B cell (primary cell): ENCODE results near the gene SPTAN1. TPM values are rescaled to one million over a fixed set of nuclear protein-coding genes. Genes with fewer than 3 reads are reported as not detected.

Experiments used
- ATAC-seq: fragments of 200-7000 bp; cut with Tn5 transposase; one replicate; pipeline ENCODE4 v1.10.0; 2021; ENCODE audit warnings: low read depth, mild to moderate bottlenecking, moderate number of reproducible peaks, moderate library complexity
- CTCF ChIA-PET: fragments of 350-600 bp; sonication (Branson Sonifier 250); formaldehyde crosslinking; loops from one replicate; lab custom pipeline; 2021; ENCODE audit warnings: antibody characterized with exemption, inconsistent platforms; lab: Charles Lee
- POLR2A ChIA-PET: fragments of 350-600 bp; sonication (Branson Sonifier 250); formaldehyde crosslinking; loops from one replicate; lab custom pipeline; 2021; ENCODE audit warnings: antibody characterized with exemption; lab: Charles Lee
- DNase-seq: peaks from one replicate; pipeline ENCODE4 v3.0.0; 2013
- H2AFZ ChIP-seq: 2 replicates; pipeline ENCODE4 v1.6.1; 2012; ENCODE audit warnings: mild to moderate bottlenecking, low read depth, low read length; ENCODE audit not compliant: insufficient read depth, poor library complexity, severe bottlenecking
- H3K27ac ChIP-seq, 2 donors: 1 replicate in 1 of 2; 2 replicates in 1 of 2; pipeline ENCODE4 v1.5.1; 2012 to 2013; ENCODE audit warnings: low read length in 2 of 2, mild to moderate bottlenecking in 2 of 2, moderate library complexity in 1 of 2
- H3K27me3 ChIP-seq, 4 experiments: fragments of 200-600 bp in 1 of 4; sonication (generic) in 1 of 4; replicated peaks in 1 of 4; 1 replicate in 2 of 4; 2 replicates in 2 of 4; pipeline versions ENCODE4 v1.6.1 to v1.7.0; 2013 to 2016; ENCODE audit warnings: low read length in 3 of 4, mild to moderate bottlenecking in 2 of 4, mixed read lengths in 1 of 4, moderate library complexity in 1 of 4; ENCODE audit not compliant: insufficient read depth in 4 of 4, control insufficient read depth in 3 of 4; ENCODE audit errors: control extremely low read depth in 1 of 4
- H3K36me3 ChIP-seq, 2 experiments: replicated peaks in 1 of 2; 1 replicate in 1 of 2; 2 replicates in 1 of 2; pipeline versions ENCODE4 v1.6.1 to v1.7.1; 2013; ENCODE audit warnings: low read length in 1 of 2; ENCODE audit not compliant: insufficient read depth in 2 of 2, control insufficient read depth in 1 of 2; ENCODE audit errors: control extremely low read depth in 1 of 2, extremely low read depth in 1 of 2
- H3K4me1 ChIP-seq, 2 donors: fragments of 200-600 bp in 1 of 2; sonication (generic) in 1 of 2; 1 replicate in 1 of 2; 2 replicates in 1 of 2; pipeline versions ENCODE4 v1.5.1 to v1.6.1; 2013 to 2017; ENCODE audit warnings: low read length in 2 of 2; ENCODE audit not compliant: control insufficient read depth in 2 of 2, insufficient read depth in 2 of 2
- H3K4me2 ChIP-seq: replicated peaks from 2 replicates; pipeline ENCODE3; 2012; ENCODE audit warnings: mild to moderate bottlenecking, low read depth, low read length; ENCODE audit not compliant: poor library complexity, severe bottlenecking
- H3K4me3 ChIP-seq, 5 experiments: fragments of 200-600 bp in 1 of 5; sonication (generic) in 1 of 5; 1 replicate in 3 of 5; 2 replicates in 2 of 5; pipeline versions ENCODE4 v1.5.1 to v1.7.0; 2011 to 2016; ENCODE audit warnings: low read length in 4 of 5, mild to moderate bottlenecking in 4 of 5, low read depth in 2 of 5, control low read depth in 1 of 5, moderate library complexity in 1 of 5; ENCODE audit not compliant: insufficient read depth in 1 of 5; ENCODE audit errors: control extremely low read depth in 1 of 5, extremely low read depth in 1 of 5
- H3K79me2 ChIP-seq: fragments of 200-600 bp; sonication (generic); one replicate; pipeline ENCODE4 v1.6.0; 2016; ENCODE audit warnings: low read length; ENCODE audit not compliant: control insufficient read depth, insufficient read depth
- H3K9ac ChIP-seq: fragments of 200-600 bp; sonication (generic); 2 replicates; pipeline ENCODE4 v1.6.1; 2017; ENCODE audit warnings: mild to moderate bottlenecking, low read length, moderate library complexity
- H3K9me3 ChIP-seq, 3 donors: one replicate each; pipeline versions ENCODE4 v1.6.1 to v1.7.1; 2013; ENCODE audit warnings: low read length in 2 of 3; ENCODE audit not compliant: control insufficient read depth in 2 of 3, insufficient read depth in 1 of 3; ENCODE audit errors: control extremely low read depth in 1 of 3
- H4K20me1 ChIP-seq: 2 replicates; pipeline ENCODE4 v1.6.0; 2012; ENCODE audit warnings: mild to moderate bottlenecking, low read length; ENCODE audit not compliant: insufficient read depth, control insufficient read depth, poor library complexity, severe bottlenecking
- H3K27ac Mint-ChIP-seq: one replicate; pipeline ENCODE4 v1.8.0; 2021; ENCODE audit warnings: mixed read lengths
- H3K27me3 Mint-ChIP-seq: one replicate; pipeline ENCODE4 v1.8.0; 2021; ENCODE audit warnings: mixed read lengths
- H3K4me1 Mint-ChIP-seq: one replicate; pipeline ENCODE4 v1.8.0; 2021; ENCODE audit warnings: mixed read lengths
- H3K4me3 Mint-ChIP-seq: one replicate; pipeline ENCODE4 v1.8.0; 2021; ENCODE audit warnings: mixed read lengths
- H3K9me3 Mint-ChIP-seq: one replicate; pipeline ENCODE4 v1.8.0; 2022; ENCODE audit warnings: mixed read lengths; ENCODE audit not compliant: insufficient read depth
- CTCF ChIP-seq: fragments of 200-600 bp; IDR thresholded peaks from one replicate; pipeline ENCODE4 v1.8.0; 2022; ENCODE audit warnings: antibody characterized with exemption, mild to moderate bottlenecking
- EZH2 ChIP-seq: IDR thresholded peaks from 2 replicates; pipeline ENCODE4 v1.6.1; 2012; ENCODE audit warnings: borderline replicate concordance, low read depth, mild to moderate bottlenecking, moderate library complexity, low read length; ENCODE audit not compliant: insufficient read depth, poor library complexity, severe bottlenecking
- WGBS: methylation state at CpG from one replicate; pipeline ENCODE4 v1.1.5; 2013; ENCODE audit warnings: missing lambda C conversion rate; ENCODE audit not compliant: insufficient coverage; 5-methylcytosine and 5-hydroxymethylcytosine counted together
- intact Hi-C: fragments of 100-400 bp; cut with micrococcal nuclease; formaldehyde crosslinking; loops from one replicate; pipeline ENCODE4 v1.10.0; 2022
- polyA plus RNA-seq: library from polyadenylated mRNA; depleted of rRNA; stranded (reverse); fragments of >200 nt; gene quantifications from 2 replicates; pipeline ENCODE4 v1.2.3, GENCODE V29; 2012
- total RNA-seq, 2 donors: library from RNA; stranded (reverse); fragments of 120-200 nt in 1 of 2; gene quantifications; 1 replicate in 1 of 2; 2 replicates in 1 of 2; pipeline versions ENCODE4 v1.2.3 to v1.2.4, GENCODE V29; 2013 to 2022

The SPTAN1 gene
- total and polyA plus RNA-seq, 2 donors (not counting 1 experiment from before 2014, with no cell fraction given) = 129 to 351 TPM

- Histone ChIP-seq H2AFZ (no peak overlapping the region), H3K4me3 (no peak overlapping the region)
Observed at GRCh38 chr9:128575916-128576315, 23.5 kb downstream of the SPTAN1 start.

DNA sequence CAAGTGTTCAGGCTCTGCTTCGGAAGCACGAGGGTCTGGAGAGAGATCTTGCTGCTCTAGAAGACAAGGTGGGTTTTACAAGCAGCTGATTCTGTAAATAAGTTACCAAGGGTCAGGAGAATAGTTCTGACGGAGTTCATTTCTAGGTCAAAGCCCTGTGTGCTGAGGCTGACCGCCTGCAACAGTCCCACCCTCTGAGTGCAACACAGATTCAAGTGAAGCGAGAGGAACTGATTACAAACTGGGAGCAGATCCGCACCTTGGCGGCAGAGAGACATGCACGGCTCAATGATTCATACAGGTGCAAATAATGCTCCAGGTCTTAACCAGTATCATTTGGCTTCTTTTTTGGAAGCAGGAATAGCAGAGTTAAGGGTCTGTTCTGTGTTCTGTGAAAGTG is 24.8 kb downstream of the SPTAN1 start:
- intact Hi-C loops = no loop called here
- no peak overlapping the region for H3K27ac ChIP-seq
- H3K79me2 ChIP-seq = peaks cover under 1% of the 10 kb centered on the region
- H3K4me1 Mint-ChIP-seq = no peaks in the 10 kb centered on the region
- no peaks in the 10 kb centered on the region for H3K4me1 ChIP-seq
- H3K27me3 Mint-ChIP-seq = no peaks in the 10 kb centered on the region
- no peak overlapping the region for H2AFZ ChIP-seq
- H3K9ac ChIP-seq = no peak overlapping the region
- ChIA-PET POLR2A (no interaction called here), CTCF (no interaction called here)
- peaks cover 19 to 87% of the 10 kb centered on the region in 2 experiments for H3K36me3 ChIP-seq
- no peaks in the 10 kb centered on the region for H3K9me3 Mint-ChIP-seq
- H3K27me3 ChIP-seq = no peaks in the 10 kb centered on the region
- DNase-seq (no peak), ATAC-seq (no peak)
- no peak overlapping the region for H3K4me3 Mint-ChIP-seq
- no peak overlapping the region for H3K27ac Mint-ChIP-seq
- no peak overlapping the region for H3K4me3 ChIP-seq
- H3K9me3 ChIP-seq = no peaks in the 10 kb centered on the region
- no peak overlapping the region for H3K4me2 ChIP-seq
- TF ChIP-seq CTCF = no peak
- TF ChIP-seq EZH2 = no peak
- 98% methylated on average over 8 of the region's 8 CpGs for WGBS
- no peaks in the 10 kb centered on the region for H4K20me1 ChIP-seq

More at GRCh38 chr9:128575916-128576315, 23.5 kb downstream of the SPTAN1 start:
- ChIA-PET CTCF (no interaction called here), POLR2A (no interaction called here)
- ATAC-seq (no peak), DNase-seq (no peak)
- Histone ChIP-seq H3K27me3 (no peaks in the 10 kb centered on the region), H3K27ac (no peak overlapping the region), H3K9ac (no peak overlapping the region), H3K4me1 (no peaks in the 10 kb centered on the region), H3K79me2 (peaks cover 6% of the 10 kb centered on the region), H3K4me2 (no peak overlapping the region), H4K20me1 (no peaks in the 10 kb centered on the region), H3K9me3 (no peaks in the 10 kb centered on the region), H3K36me3 (peaks cover 19 to 83% of the 10 kb centered on the region in 2 experiments)
- TF ChIP-seq CTCF (no peak), EZH2 (no peak)
- intact Hi-C loops = no loop called here
- H3K4me1 Mint-ChIP-seq = no peaks in the 10 kb centered on the region
- H3K27me3 Mint-ChIP-seq = no peaks in the 10 kb centered on the region
- H3K9me3 Mint-ChIP-seq = no peaks in the 10 kb centered on the region
- H3K27ac Mint-ChIP-seq = no peak overlapping the region
- no peak overlapping the region for H3K4me3 Mint-ChIP-seq
- no CpG with 5 or more reads among the region's 2 CpGs for WGBS
